GM18508 (cell line): ENCODE data around the gene SLC12A4.
"Not testable (repeated sequence)": the region's sequence is repeated elsewhere in the genome, so short reads cannot be mapped to it uniquely, and the experiment has no call there.

Source experiments
- ATAC-seq: cut with Tn5 transposase; IDR thresholded peaks from one replicate; pipeline ENCODE4 v1.9.1; 2021; ENCODE audit warnings: moderate number of reproducible peaks; ENCODE audit not compliant: insufficient read depth, unreplicated experiment

SLC12A4 gene

GRCh38 chr16:67944690-67945391 lies 23.6 kb downstream of the SLC12A4 start:
- no peak for ATAC-seq

GRCh38 chr16:67943619-67944504 lies 24.6 kb downstream of the SLC12A4 start, which contains the start of gene LCAT:
Gene LCAT, minus strand, starts transcription at chr16:67944120. Its CDS starts 19 bp downstream, at chr16:67944101.
- ATAC-seq: no peak

DNA sequence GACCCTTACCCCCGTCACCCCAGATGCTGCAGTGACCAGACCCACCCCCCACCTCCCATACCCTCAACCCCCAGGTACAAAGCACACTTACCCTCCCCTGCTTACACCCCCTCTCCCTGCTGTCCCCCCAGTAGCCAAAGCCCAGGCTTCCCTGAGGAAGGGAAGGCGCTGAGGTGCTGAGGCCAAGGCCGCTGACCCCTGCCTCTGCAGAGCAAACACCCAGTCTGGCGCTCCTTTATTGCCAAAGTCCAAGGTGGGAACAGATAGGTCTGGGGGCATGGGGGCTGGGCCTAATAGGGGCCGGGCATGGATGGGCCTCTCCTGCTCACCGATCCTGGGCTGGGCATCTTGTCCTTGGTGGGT lies 25.2 kb downstream of the SLC12A4 start:
- no peak for ATAC-seq

- no peak for ATAC-seq
These were observed 25.8 kb downstream of the SLC12A4 start for GRCh38 chr16:67942510-67943255.

DNA sequence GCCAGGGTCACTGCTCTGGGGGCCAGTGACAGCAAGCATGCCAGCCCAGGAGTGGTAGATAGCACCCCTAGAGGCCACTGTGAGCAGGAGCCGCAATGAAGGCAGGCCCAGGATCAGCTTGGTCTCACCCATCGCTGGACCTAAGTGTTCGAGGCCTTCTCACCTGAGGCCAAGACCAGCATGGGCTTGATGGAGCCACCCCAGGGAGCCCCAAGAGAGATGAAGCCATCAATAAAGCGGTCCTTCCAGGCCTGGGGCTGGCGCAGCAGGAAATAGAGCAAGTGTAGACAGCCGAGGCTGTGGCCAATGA lies 26.3 kb downstream of the SLC12A4 start:
- no peak for ATAC-seq

DNA sequence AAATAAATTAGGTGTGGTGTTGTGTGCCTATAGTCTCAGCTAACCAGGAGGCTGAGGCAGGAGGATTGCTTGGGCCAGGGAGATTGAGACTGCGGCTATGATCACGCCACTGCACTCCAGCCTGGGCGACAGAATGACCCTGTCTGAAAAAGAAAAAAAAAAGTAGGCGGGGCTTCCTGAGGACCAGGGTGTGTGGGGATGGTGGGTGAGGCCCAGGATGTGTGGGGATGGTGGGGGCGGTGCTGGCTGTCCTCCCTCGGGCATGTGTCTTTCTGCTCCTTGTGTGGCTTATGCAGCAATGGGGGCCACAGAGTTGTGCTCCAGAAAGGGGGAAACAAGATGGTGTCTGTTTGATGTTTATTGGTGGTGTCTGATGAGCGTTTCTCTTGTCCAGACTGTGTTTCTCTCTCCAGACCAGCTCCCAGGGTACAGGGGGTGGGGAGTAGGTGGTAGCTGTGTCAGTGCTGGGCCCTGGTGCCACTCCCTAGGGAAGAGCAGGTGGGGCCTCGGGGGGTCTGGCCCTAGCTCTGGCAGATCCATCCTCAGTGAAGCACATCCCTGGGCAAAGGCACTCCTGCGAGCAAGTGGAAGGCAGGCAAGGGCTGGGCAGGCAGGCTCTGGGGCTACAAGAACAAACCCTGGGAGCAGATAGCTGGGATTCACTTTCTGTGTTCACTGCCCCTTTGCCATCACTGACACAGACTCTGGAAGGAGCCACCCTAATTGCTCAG lies 26.8 kb downstream of the SLC12A4 start:
- no peak for ATAC-seq

GRCh38 chr16:67940446-67941089 lies 27.9 kb downstream of the SLC12A4 start:
- no peak for ATAC-seq

DNA sequence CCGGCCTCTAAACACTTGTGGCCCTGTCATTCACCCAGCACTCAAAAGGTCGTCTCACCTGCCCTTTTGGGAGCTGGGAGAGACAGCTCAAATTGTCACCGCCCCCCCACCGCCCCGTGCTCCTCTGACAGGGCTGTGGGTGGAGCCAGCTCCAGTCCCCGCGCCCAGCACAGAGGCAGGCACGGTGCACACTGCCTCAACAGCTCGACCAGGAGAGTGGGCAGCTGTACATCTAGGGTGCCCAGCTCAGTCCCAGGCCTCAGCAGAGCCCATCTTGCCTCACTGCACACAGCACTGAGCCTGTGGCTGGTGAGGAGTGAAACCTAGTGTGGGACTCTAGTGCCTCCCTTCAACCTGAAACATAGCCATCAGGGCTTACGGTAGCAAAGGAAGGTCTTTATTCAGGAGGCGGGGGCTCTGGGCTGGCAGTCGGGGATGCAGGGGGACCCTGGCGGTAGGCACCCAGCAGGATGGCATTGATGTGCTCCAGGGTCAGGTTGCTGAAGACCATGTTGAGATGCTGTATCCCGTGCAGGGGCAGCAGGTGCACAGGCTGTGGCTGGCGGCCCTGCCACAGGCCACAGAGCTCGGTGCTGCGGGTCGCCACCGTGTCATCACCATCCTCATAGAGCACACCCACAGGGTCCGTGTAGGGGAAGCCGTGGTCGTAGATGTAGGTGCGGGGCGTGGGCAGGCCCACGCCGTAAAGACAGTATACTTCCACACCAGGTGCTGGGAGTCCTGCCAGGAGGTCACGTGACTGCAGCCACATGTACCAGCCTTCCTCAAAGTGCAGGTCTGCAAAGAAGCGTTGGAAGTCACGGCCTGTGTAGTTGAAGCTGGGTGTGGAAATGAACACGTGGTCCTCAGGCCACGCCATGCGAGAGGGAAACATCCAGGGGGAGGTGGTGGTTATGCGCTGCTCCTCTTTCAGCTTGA lies 28.7 kb downstream of the SLC12A4 start:
- no peak for ATAC-seq

DNA sequence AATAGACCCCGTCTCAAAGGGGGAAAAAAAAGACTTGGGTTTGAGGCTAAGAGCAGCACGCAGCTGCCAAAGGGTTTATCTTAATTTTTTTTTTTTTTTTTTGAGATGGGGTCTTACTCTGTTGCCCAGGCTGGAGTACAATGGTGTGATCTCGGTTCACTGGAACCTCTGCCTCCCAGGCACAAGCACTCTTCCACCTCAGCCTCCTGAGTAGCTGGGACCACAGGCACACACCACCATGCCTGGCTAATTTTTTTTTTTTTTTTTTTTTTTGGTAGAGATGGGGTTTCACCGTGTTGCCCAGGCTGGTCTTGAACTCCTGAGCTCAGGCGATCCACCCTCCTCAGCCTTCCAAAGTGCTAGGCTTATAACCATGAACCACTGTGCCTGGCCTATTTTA lies 30.7 kb downstream of the SLC12A4 start:
- not testable (repeated sequence) for ATAC-seq

GRCh38 chr16:67936880-67937605 lies 31.4 kb downstream of the SLC12A4 start:
- peak; percentile 34 for ATAC-seq

GRCh38 chr16:67936124-67936879 lies 32.1 kb downstream of the SLC12A4 start, which contains the start of gene PSMB10:
Gene PSMB10, minus strand, starts transcription at chr16:67936850. Its CDS starts 101 bp downstream, at chr16:67936749.
- no peak for ATAC-seq

DNA sequence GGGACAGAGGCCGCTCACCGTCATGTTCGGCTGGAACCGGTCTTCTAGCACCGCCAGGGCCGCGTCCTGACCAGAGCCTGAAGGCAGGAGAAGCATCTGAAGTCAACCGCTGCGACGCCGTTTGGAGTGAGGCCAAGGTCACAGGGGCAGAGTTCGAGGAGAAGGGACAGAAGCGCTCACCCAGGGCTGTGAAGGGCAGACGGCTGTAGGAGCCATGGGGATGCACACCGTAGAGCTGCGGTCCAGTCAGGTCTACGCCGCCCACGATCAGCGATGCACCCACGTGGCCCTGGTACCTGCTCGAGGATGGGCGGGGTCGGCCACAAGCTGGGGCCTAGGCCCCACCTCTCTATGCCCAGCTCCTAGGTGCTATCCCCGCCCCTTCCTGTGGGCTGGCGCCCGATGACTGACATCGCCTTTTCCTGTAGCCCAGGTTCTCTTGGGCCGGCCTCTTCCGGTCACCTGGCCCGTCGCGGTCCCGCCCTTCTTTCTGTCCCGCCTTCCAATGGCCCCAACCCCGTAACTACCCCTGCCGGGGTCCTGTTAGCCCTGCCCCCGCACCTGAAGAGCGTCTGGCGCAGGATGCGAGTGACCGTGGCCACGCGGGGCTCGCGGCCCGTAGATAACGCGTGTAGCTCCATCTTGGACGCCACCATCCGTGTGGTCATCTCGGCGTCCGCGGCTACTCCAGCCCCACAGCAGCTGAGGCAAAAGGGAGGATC lies 32.9 kb downstream of the SLC12A4 start:
- ATAC-seq: peak; percentile 83

- no peak for ATAC-seq
These were observed 33.4 kb downstream of the SLC12A4 start for GRCh38 chr16:67935101-67935401.

DNA sequence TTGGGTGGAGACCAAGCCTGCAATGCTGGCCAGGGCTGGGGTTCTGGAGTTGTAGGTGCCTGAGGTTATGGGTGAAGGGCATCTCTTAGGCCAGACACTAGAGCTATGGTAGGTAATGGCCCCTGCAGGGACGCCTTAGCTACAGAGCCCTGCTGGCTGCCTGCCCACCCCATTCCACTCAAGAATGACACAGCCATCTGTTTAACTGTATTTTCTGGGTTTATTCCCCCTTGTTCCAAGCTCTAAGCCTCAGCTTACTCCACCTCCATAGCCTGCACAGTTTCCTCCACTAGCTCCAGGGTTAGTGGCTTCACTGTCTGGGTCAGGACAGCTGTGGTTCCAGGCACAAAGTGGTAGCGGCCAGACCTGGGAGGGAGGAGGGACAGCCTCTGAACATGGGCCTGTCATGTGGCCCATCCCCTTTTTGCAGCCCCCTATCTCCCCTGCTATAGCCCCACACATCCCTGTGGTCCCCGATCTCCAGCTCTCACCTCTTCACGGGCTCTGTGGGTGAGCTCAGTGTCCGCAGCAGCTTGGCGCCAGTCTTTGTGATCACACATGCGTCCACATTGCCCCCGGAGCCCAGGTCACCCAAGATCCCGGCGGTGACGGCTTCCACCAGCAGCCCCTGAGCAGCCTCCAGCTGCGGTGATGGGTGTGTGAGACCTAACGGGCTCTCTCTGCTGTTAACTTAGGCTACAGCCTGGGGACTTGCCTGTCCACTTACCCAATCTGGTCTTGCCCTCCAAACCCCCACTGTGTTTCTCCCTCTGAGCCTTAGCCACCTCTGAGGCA lies 33.9 kb downstream of the SLC12A4 start:
- ATAC-seq: no peak

- ATAC-seq: no peak
These were observed 34.6 kb downstream of the SLC12A4 start for GRCh38 chr16:67933805-67934204.

DNA sequence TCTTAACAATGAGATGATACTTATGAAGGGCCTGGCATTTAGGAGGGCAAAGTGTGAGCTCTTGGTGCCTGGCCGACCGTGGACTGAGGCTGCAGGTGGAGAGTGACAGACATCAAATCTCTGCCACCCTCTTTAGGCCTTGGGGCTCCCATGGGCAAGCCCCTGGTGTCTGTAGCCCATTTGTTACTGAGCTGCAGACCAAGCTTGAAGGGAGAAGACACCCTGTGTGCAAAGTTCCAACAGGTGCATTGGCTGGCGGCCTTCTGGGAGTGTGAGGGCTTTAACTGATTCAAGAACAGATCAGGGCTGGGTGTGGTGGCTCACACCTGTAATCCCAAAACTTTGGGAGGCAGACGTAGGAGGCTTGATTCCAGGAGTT lies 36.0 kb downstream of the SLC12A4 start:
- no peak for ATAC-seq
